Peyer's patch (tissue), 4 donors: ENCODE data around the gene ELP6. TPM values are rescaled to one million over a fixed set of nuclear protein-coding genes. Genes with fewer than 3 reads are reported as not detected.

Experiments
- DNase-seq, 3 donors: peaks; one replicate each; pipeline ENCODE4 v3.0.0-alpha.2; 2017 to 2019
- H3K27ac ChIP-seq, 4 donors: fragments of 200-600 bp; sonication (generic); one replicate each; pipeline ENCODE4 v1.5.1; 2016 to 2019
- H3K27me3 ChIP-seq, 2 donors: fragments of 200-600 bp; sonication (generic); one replicate each; pipeline ENCODE4 v1.5.1; 2019
- H3K36me3 ChIP-seq, 3 donors: fragments of 200-600 bp; sonication (generic); one replicate each; pipeline ENCODE4 v1.5.1; 2016 to 2019
- H3K4me1 ChIP-seq, 4 donors: fragments of 200-600 bp; sonication (generic); one replicate each; pipeline ENCODE4 v1.5.1; 2016 to 2019
- H3K4me3 ChIP-seq, 4 donors: fragments of 200-600 bp; sonication (generic); 1 replicate in 3 of 4; 2 replicates in 1 of 4; pipeline ENCODE4 v1.5.1; 2016 to 2019; ENCODE audit warnings: mild to moderate bottlenecking in 1 of 4
- H3K9me3 ChIP-seq, 4 donors: fragments of 200-600 bp; sonication (generic); one replicate each; pipeline ENCODE4 v1.5.1; 2016 to 2019; ENCODE audit warnings: mild to moderate bottlenecking in 1 of 4
- CTCF ChIP-seq, 6 experiments: fragments of 450-650 bp in 4 of 6; fragments of 200-600 bp in 2 of 6; sonication (generic) in 1 of 6; IDR thresholded peaks; one replicate each; pipeline ENCODE4 v1.5.1; 2017 to 2019; ENCODE audit warnings: antibody characterized with exemption in 6 of 6, mild to moderate bottlenecking in 3 of 6, moderate library complexity in 1 of 6
- POLR2A ChIP-seq, 2 donors: fragments of 450-650 bp; IDR thresholded peaks; one replicate each; pipeline ENCODE4 v1.5.1; 2017; ENCODE audit warnings: antibody characterized with exemption in 2 of 2, mild to moderate bottlenecking in 2 of 2, moderate library complexity in 2 of 2
- small RNA-seq, 2 donors: library from RNA; depleted of rRNA; stranded (forward); fragments of <200 nt; gene quantifications; one replicate each; pipeline ENCODE3, GENCODE V24; 2016
- total RNA-seq, 4 donors: library from RNA; depleted of rRNA; stranded (reverse); fragments of >200 nt; gene quantifications; one replicate each; pipeline ENCODE4 v1.1.0, GENCODE V29; 2016

Gene ELP6
- total RNA-seq, 4 donors from 2014 or later = 8.3 to 25.9 (median 13.4) TPM

- DNase-seq = no peak
- TF ChIP-seq CTCF (IDR thresholded peaks at IDR 0.05) (no peak), POLR2A (IDR thresholded peaks at IDR 0.05) (no peak)
- Histone ChIP-seq H3K27me3 (no peaks in the 10 kb centered on the region), H3K27ac (no peak overlapping the region), H3K36me3 (no peaks in the 10 kb centered on the region), H3K4me3 (no peak overlapping the region), H3K9me3 (no peaks in the 10 kb centered on the region), H3K4me1 (no peaks in the 10 kb centered on the region)
These were observed 60.9 kb downstream of the ELP6 start for GRCh38 chr3:47452453-47453215.

Small RNA genes within 50 kb of the gene (small RNA-seq; reads per million reads assigned to genes)
- 0 reads per million in 2 donors for gene AC099778.2
- gene RN7SL870P = 0 reads per million in 2 donors

Other genes starting within 250 kb of the ELP6 start
- gene KIF9, start 230.9 kb downstream of the ELP6 start, total RNA-seq = 10 to 100 TPM in 2 of 4 donors, 1 to 10 TPM in 2; 6.9 to 44.6 (median 10.8) TPM
- 10 to 100 TPM; 12.1 to 19.5 (median 16.6) TPM for gene KLHL18, start 230.8 kb downstream of the ELP6 start, total RNA-seq
- 100 to 1,000 TPM in 1 of 4 donors, 10 to 100 TPM in 3; 52.4 to 284 (median 80.8) TPM for gene PTPN23, start 132.7 kb downstream of the ELP6 start, total RNA-seq
- gene SCAP, start 37.8 kb downstream of the ELP6 start, total RNA-seq = 100 to 1,000 TPM; 111 to 257 (median 207) TPM
- 1 to 10 TPM in 2 of 4 donors, not detected in 2; 1.3 to 1.7 TPM for gene CSPG5, start 65.2 kb upstream of the ELP6 start, total RNA-seq